Activated naive CD4-positive, alpha-beta T cell treated with anti-CD3 and anti-CD28 coated beads, Interleukin-2, amount 50 U/mL, for 24 hours (primary cell): ENCODE measurements around the gene FLNB.

Experiments used
- H3K27ac Mint-ChIP-seq: one replicate; pipeline ENCODE4 v1.8.0; 2021; ENCODE audit warnings: mild to moderate bottlenecking, mixed read lengths
- H3K27me3 Mint-ChIP-seq: one replicate; pipeline ENCODE4 v1.8.0; 2021; ENCODE audit warnings: mixed read lengths
- H3K36me3 Mint-ChIP-seq: one replicate; pipeline ENCODE4 v1.8.0; 2021; ENCODE audit warnings: mixed read lengths
- H3K4me1 Mint-ChIP-seq: one replicate; pipeline ENCODE4 v1.8.0; 2021; ENCODE audit warnings: mixed read lengths
- H3K4me3 Mint-ChIP-seq: one replicate; pipeline ENCODE4 v1.8.0; 2021; ENCODE audit warnings: mild to moderate bottlenecking, mixed read lengths
- H3K9me3 Mint-ChIP-seq: one replicate; pipeline ENCODE4 v1.8.0; 2021; ENCODE audit warnings: mixed read lengths

Gene FLNB

GRCh38 chr3:58082047-58082446 is 73.8 kb downstream of the FLNB start:
- Mint-ChIP-seq H3K9me3 (no peaks in the 10 kb centered on the region), H3K4me3 (peak overlapping the region; percentile 73), H3K4me1 (peaks cover 75% of the 10 kb centered on the region), H3K27me3 (no peaks in the 10 kb centered on the region), H3K36me3 (peaks cover 13% of the 10 kb centered on the region), H3K27ac (peak overlapping the region; percentile 84)

GRCh38 chr3:58084166-58084565 is 75.9 kb downstream of the FLNB start:
- Mint-ChIP-seq H3K9me3 (no peaks in the 10 kb centered on the region), H3K27ac (no peak overlapping the region), H3K27me3 (no peaks in the 10 kb centered on the region), H3K4me1 (peaks cover 58% of the 10 kb centered on the region), H3K36me3 (peaks cover 14% of the 10 kb centered on the region), H3K4me3 (no peak overlapping the region)

- H3K36me3 Mint-ChIP-seq = peaks cover 10% of the 10 kb centered on the region
- no peaks in the 10 kb centered on the region for H3K9me3 Mint-ChIP-seq
- peak overlapping the region; percentile 45 for H3K4me3 Mint-ChIP-seq
- no peaks in the 10 kb centered on the region for H3K27me3 Mint-ChIP-seq
- H3K27ac Mint-ChIP-seq = peak overlapping the region; percentile 66
- H3K4me1 Mint-ChIP-seq = peaks cover 57% of the 10 kb centered on the region
Measured at GRCh38 chr3:58084788-58085543, 76.7 kb downstream of the FLNB start.

GRCh38 chr3:58085616-58086015 is 77.4 kb downstream of the FLNB start:
- Mint-ChIP-seq H3K4me1 (peaks cover 54% of the 10 kb centered on the region), H3K4me3 (peak overlapping the region; percentile 11), H3K27me3 (no peaks in the 10 kb centered on the region)

GRCh38 chr3:58088501-58088900 is 80.3 kb downstream of the FLNB start:
- peaks cover 28% of the 10 kb centered on the region for H3K4me1 Mint-ChIP-seq
- H3K27me3 Mint-ChIP-seq = no peaks in the 10 kb centered on the region
- H3K9me3 Mint-ChIP-seq = no peaks in the 10 kb centered on the region
- no peak overlapping the region for H3K27ac Mint-ChIP-seq
- no peak overlapping the region for H3K4me3 Mint-ChIP-seq
- peaks cover 10% of the 10 kb centered on the region for H3K36me3 Mint-ChIP-seq

More at GRCh38 chr3:58085616-58086015, 77.4 kb downstream of the FLNB start:
- Mint-ChIP-seq H3K36me3 (peaks cover 7% of the 10 kb centered on the region), H3K9me3 (no peaks in the 10 kb centered on the region), H3K27ac (peak overlapping the region; percentile 66)

GRCh38 chr3:58090351-58090750 is 82.1 kb downstream of the FLNB start:
- H3K4me3 Mint-ChIP-seq = no peak overlapping the region
- H3K4me1 Mint-ChIP-seq = peaks cover 11% of the 10 kb centered on the region
- H3K27me3 Mint-ChIP-seq = no peaks in the 10 kb centered on the region
- H3K36me3 Mint-ChIP-seq = peaks cover 8% of the 10 kb centered on the region
- no peaks in the 10 kb centered on the region for H3K9me3 Mint-ChIP-seq
- no peak overlapping the region for H3K27ac Mint-ChIP-seq

- Mint-ChIP-seq H3K27me3 (no peaks in the 10 kb centered on the region), H3K36me3 (peaks cover 14% of the 10 kb centered on the region), H3K4me1 (no peaks in the 10 kb centered on the region), H3K4me3 (no peak overlapping the region), H3K27ac (no peak overlapping the region), H3K9me3 (no peaks in the 10 kb centered on the region)
Measured at GRCh38 chr3:58092521-58092920, 84.3 kb downstream of the FLNB start.

- Mint-ChIP-seq H3K36me3 (peaks cover 19% of the 10 kb centered on the region), H3K4me3 (no peak overlapping the region), H3K27ac (no peak overlapping the region), H3K9me3 (no peaks in the 10 kb centered on the region), H3K27me3 (no peaks in the 10 kb centered on the region), H3K4me1 (no peaks in the 10 kb centered on the region)
Measured at GRCh38 chr3:58093574-58094195, 85.5 kb downstream of the FLNB start.

GRCh38 chr3:58094657-58095056 is 86.4 kb downstream of the FLNB start:
- H3K9me3 Mint-ChIP-seq = no peaks in the 10 kb centered on the region
- no peaks in the 10 kb centered on the region for H3K27me3 Mint-ChIP-seq
- no peak overlapping the region for H3K27ac Mint-ChIP-seq
- no peak overlapping the region for H3K4me3 Mint-ChIP-seq
- H3K36me3 Mint-ChIP-seq = peaks cover 19% of the 10 kb centered on the region
- H3K4me1 Mint-ChIP-seq = peaks cover 3% of the 10 kb centered on the region

- Mint-ChIP-seq H3K4me3 (no peak overlapping the region), H3K9me3 (no peaks in the 10 kb centered on the region), H3K27me3 (no peaks in the 10 kb centered on the region), H3K36me3 (peaks cover 22% of the 10 kb centered on the region), H3K27ac (no peak overlapping the region), H3K4me1 (peaks cover 9% of the 10 kb centered on the region)
Measured at GRCh38 chr3:58095603-58096138, 87.4 kb downstream of the FLNB start.

GRCh38 chr3:58098531-58098930 is 90.3 kb downstream of the FLNB start:
- H3K27ac Mint-ChIP-seq = no peak overlapping the region
- H3K4me1 Mint-ChIP-seq = peaks cover 9% of the 10 kb centered on the region
- no peak overlapping the region for H3K4me3 Mint-ChIP-seq
- H3K36me3 Mint-ChIP-seq = peaks cover 23% of the 10 kb centered on the region
- H3K27me3 Mint-ChIP-seq = no peaks in the 10 kb centered on the region
- H3K9me3 Mint-ChIP-seq = no peaks in the 10 kb centered on the region

- H3K36me3 Mint-ChIP-seq = peaks cover 23% of the 10 kb centered on the region
- H3K27me3 Mint-ChIP-seq = no peaks in the 10 kb centered on the region
Measured at GRCh38 chr3:58099865-58100264, 91.6 kb downstream of the FLNB start.

GRCh38 chr3:58101499-58102389 is 93.5 kb downstream of the FLNB start:
- Mint-ChIP-seq H3K4me3 (no peak overlapping the region), H3K9me3 (no peaks in the 10 kb centered on the region), H3K27me3 (no peaks in the 10 kb centered on the region), H3K36me3 (peaks cover 26% of the 10 kb centered on the region), H3K27ac (no peak overlapping the region), H3K4me1 (peaks cover 9% of the 10 kb centered on the region)

More at GRCh38 chr3:58099865-58100264, 91.6 kb downstream of the FLNB start:
- peak overlapping the region; percentile 73 for H3K27ac Mint-ChIP-seq
- no peak overlapping the region for H3K4me3 Mint-ChIP-seq
- H3K9me3 Mint-ChIP-seq = no peaks in the 10 kb centered on the region
- H3K4me1 Mint-ChIP-seq = peaks cover 9% of the 10 kb centered on the region

GRCh38 chr3:58102390-58102750 is 94.1 kb downstream of the FLNB start:
- peaks cover 26% of the 10 kb centered on the region for H3K36me3 Mint-ChIP-seq
- peaks cover 9% of the 10 kb centered on the region for H3K4me1 Mint-ChIP-seq
- H3K27ac Mint-ChIP-seq = no peak overlapping the region

GRCh38 chr3:58102976-58103451 is 94.8 kb downstream of the FLNB start:
- H3K4me3 Mint-ChIP-seq = no peak overlapping the region
- H3K9me3 Mint-ChIP-seq = no peaks in the 10 kb centered on the region
- H3K4me1 Mint-ChIP-seq = peaks cover 9% of the 10 kb centered on the region
- H3K27ac Mint-ChIP-seq = no peak overlapping the region
- H3K36me3 Mint-ChIP-seq = peaks cover 28% of the 10 kb centered on the region
- no peaks in the 10 kb centered on the region for H3K27me3 Mint-ChIP-seq

More at GRCh38 chr3:58102390-58102750, 94.1 kb downstream of the FLNB start:
- Mint-ChIP-seq H3K4me3 (no peak overlapping the region), H3K27me3 (no peaks in the 10 kb centered on the region), H3K9me3 (no peaks in the 10 kb centered on the region)
